Measurements from ENCODE around the gene RETREG1.

DNA sequence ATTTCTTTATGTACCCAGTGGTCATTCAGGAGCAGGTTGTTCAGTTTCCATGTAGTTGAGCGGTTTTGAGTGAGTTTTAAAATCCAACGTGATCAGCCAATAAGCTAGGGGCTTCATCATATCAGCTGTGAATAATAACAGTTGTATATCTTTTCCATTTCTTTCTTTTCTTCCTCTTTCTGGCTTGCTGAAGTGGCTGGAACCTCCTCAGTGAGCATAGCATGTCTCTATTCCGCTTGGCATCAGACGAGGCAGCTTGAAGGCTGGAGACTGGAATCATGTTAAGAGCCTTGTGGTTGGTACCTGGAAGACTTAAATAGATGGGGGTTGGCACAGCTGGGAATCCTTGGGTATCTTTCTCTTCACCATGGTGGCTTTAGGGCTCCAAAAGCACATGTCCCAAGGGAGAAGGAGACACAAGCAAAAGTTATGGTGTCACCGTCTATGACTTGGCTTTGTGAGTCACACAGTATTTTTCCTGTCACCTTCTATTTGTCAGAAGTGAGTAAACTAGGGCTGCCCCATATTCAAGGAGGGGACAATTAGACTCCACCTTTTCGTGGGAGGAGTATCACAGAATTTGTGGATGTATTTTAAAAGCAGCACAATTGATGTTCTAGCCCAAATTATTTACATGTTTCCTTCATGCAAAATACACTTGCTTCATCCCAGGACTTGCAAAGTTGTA, 38.0 kb upstream of the RETREG1 start:
- TF ChIP-seq, protein P1, sequence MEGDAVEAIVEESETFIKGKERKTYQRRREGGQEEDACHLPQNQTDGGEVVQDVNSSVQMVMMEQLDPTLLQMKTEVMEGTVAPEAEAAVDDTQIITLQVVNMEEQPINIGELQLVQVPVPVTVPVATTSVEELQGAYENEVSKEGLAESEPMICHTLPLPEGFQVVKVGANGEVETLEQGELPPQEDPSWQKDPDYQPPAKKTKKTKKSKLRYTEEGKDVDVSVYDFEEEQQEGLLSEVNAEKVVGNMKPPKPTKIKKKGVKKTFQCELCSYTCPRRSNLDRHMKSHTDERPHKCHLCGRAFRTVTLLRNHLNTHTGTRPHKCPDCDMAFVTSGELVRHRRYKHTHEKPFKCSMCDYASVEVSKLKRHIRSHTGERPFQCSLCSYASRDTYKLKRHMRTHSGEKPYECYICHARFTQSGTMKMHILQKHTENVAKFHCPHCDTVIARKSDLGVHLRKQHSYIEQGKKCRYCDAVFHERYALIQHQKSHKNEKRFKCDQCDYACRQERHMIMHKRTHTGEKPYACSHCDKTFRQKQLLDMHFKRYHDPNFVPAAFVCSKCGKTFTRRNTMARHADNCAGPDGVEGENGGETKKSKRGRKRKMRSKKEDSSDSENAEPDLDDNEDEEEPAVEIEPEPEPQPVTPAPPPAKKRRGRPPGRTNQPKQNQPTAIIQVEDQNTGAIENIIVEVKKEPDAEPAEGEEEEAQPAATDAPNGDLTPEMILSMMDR (IDR thresholded peaks at IDR 0.05), result no peak
- TF ChIP-seq POLR2A (IDR thresholded peaks at IDR 0.05), result no peak
